Brain pericyte (primary cell): ENCODE results near the gene ARSJ.
A peak's percentile ranks its signal among the peaks of the same experiment; 100 is the strongest.
"Not testable (repeated sequence)": the region's sequence is repeated elsewhere in the genome, so short reads cannot be mapped to it uniquely, and the experiment has no call there.

Experiments
- DNase-seq: peaks from one replicate; pipeline ENCODE4 v3.0.0-alpha.2; 2012; ENCODE audit warnings: low read depth, low spot score

The ARSJ gene

DNA sequence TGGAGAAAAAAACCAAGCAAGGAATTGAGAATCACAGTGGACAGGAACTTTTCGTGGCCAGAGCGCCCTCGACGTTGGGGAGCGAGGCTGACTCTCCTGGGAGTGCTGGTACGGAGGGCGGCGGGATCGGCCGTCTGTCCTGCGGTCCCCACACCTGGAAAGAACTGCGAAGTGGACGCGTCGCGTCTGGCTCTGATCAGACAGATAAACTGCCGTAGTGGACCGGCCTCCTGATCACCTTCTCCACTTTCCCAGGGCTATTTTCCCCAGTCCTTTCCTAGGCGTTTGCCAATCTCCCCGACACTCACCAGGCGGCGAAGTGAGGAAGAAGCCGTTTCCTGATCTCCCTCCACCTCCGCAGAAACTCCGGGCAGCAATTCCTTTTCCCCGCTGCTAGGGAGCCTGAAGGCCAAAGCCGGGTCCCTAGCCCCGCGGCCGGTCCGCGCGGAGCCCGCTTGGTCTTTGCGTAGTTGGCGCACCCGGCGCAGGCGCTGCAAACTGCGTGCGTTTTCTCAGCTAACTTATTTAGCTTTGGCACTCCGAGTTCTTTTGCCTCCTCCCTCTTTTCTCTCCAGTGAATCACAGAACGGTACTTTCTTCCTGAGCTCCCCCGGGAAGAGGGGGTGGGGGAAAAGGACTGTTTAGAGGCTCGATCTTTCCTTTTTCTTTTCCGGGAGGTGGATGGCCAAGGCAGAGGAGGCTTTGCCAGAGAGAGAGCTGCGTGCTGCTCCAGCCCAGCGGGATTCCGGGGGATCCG, at the start of gene ARSJ:
TSS of gene ARSJ (minus strand) at position 500 of the 757 bp plus-strand sequence. CDS start 813 bp downstream, outside the sequence.
- no peak for DNase-seq

DNA sequence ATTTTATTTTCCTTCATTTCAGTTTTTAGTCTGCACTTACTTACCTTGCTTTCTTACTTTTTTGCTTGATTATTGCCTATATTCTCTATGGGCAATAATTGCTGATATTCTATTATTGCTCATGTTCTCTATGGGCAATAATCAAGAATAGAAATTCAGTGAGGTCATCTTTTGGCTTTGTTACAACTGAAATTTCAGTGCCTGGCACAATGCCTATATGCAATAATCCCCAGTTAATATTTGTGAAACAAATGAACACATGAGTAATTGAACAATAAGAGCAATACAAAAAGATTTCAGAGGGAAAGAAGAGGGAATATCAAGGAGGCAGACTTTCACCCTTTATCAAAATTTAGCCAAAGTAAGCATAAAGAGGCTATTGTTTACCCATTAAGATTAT, 48.6 kb upstream of the ARSJ start:
- DNase-seq: no peak

DNA sequence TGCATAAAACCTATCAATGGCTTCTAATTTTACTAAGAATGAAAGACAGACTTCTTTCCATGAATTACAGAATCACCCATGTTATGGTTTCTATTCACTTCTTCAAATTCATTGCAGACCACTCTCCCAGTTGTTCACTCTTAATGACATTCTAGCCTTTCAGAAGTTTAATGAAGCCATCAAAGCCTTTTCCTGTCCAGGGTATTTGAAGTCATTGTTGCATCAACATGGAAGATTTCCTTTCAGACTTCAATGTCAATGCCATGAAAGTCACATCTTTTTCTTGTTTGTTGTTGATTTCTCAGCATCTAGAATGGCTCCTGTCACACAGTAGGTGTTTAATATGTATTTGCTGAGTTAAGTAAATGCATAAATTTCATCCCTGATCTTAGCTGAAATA, 48.1 kb upstream of the ARSJ start:
- DNase-seq: no peak

DNA sequence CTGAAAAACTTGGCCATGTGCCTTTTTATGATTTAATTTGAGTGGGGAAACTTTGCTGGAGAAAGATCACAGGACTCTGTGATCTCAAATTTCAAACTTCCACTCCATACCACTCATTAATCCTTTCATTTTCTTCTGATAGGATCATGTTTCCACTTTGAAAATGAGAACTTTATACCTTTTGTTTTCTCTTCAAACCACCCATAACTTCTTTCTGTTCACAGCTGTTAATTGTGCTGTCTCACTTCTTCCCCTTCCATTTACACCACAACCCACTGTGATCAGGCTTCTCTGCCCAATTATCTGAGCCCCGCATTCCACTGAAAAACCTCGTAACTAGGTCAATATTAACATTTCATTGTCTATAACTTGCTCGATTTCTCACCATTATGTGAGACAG, 47.0 kb upstream of the ARSJ start:
- DNase-seq: no peak

DNA sequence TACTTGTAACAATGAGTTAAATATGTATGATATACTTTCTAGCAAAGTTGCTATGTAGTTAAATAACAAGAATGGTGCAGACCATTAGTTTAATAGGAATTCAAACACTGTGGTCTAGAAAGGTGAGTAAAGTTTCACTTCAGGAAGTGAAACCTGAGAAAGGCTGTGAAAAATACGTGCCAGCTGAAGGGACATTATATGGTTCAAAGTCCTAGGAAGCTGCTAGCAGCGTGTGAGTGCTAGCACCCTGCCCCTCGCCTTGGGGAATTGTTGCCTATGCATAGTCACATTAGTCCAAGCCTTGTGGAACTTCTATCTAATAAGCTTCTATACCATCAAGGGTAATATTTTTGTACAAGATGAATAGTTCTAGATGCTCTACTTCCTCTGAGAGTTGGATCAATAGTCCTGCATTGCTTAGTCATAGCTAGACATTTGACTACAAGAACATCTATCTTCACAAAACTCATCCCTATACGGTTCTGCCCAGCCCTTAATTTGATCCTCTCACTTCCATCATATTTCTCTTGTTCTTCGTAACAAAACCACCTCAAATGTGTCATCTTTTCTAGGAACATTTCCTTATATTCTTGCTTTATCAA, 45.8 kb upstream of the ARSJ start:
- DNase-seq: no peak

DNA sequence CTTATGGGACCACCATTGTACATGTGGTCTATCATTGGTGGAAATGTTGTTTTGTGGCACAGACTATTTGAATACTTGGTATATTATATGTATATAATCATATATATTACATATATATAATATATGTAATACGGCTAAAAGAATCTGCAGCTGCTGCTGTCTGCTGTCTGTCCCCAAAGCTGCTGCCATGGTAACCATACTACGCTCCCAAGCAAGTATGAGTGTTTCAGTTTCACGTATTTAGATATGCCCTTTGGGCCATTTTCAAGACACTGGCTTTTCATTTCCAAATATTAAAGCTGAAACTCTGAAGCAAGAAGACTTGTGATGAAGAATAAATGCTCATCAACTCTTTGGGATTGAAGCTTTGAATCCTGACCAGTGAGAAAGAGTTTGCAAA, 42.0 kb upstream of the ARSJ start:
- no peak for DNase-seq

DNA sequence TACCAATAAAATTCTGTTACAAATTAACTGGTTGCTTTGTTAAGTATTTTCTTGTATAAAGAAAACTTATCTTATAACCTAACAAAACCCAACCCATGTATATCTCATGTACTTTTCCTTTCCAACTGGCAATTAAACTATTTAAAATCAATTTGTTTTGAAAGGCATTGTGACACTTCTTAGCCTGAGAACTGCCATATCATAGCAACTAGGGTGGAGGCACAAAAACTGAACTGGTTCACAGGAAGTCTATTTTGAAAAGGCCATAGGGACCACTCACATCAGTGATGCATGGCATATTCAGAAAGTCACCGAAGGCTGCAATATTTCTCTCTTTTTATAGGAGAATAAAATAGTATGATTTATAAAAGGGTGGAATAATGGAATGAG, 40.5 kb upstream of the ARSJ start:
- DNase-seq: no peak

DNA sequence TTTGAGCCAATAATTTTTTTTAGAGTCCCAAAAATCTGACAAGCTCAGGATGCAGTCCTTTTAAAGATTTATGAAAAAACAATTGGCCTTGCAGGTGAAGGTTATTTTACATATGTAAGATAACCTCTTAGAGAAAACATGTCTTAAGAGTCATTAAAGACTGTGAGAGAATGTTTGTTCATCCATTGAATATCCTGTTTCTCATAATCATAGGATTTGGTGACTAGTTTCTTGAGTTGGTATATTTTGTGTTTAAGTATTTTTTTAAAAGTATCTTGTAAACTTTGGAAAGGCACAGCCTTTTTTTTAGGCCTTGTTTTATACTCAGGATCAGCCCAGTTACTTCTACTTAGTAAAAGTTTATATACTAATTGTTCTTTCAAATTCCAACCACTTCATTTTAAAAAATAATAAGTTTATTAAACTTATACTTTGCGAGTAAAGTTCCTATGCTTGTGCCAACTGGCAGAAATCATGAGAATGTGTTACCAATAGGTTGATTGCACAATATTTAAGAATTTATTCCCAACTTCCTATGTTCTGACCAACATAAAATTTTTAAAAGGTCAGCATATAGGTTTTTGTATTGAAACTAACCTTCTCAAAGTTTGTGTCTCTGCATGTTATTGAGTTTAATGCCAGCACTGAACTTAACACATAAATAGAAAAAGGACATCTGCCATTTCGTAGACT, 40.0 kb upstream of the ARSJ start:
- no peak for DNase-seq

DNA sequence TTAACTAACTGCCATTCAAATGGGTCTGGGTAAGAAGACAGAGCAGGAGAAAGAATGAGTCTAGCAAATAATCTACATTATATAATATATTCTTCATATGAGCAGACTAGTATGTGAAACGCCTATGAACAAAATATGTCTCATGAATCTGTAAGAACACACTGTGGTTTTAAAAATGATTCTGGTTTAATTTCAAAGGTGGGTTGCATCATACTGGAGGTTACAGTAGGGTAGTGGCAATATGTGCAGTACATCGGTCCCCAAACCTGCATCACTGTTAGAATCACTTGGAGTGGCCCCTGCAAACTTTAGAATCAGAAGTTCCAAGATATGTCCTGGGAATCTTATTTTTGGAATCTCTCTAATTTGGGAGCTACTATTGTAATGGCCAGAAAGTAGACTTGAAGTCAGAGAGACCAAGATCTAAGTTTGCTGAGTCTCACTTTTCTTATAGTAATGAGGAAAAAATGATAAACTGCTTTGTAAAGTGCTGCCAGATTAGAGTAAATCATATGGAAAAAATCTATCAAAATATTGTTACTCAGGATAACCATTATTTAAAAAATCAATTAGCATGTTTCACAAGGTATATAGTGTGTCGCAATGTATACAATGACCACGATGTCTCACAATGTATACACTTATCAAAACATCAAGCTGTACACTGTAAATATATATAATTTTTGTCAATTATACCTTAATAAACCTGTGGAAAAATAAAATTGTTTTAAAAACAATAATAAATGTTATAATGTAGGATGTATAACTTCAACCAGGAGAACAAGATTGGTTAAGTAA, 37.9 kb upstream of the ARSJ start:
- no peak for DNase-seq

DNA sequence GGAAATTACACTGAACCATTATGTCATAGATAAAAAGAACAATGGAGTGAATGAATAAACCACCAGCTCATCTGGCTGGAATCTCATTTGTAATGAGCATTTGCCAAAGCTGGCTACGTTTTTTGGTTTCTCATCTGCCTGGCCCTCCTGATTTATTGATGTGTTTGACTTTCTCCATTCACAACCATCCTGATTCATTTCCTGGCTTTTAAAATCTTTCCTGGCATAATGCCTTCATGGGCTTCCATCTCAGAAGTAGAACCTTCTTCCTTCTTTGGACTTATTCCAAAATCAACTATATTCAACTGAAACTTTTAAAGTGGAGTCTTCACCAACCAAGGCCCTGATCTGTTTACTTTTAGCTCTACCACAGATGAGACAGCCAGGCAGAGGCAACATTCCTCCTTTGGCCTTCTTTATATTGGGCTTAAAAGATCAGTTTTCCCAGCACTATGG, 36.0 kb upstream of the ARSJ start:
- DNase-seq: peak; percentile 79

DNA sequence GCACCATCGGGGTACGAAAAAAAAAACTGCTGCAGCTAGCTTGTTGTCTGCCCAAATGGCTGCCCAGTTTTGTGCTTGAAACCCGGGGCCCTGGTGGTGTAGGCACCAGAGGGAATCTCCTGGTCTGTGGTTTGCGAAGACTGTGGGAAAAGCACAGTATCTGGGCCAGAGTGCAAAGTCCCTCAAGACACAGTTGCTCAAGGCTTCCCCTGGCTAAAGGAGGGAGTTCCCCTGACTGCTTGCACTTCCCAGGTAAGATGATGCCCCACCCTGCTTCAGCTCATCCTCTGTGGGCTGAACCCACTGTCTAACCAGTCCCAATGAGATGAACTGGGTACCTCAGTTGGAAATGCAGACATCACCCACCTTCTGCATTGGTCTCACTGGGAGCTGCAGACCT, 33.8 kb upstream of the ARSJ start:
- not testable (repeated sequence) for DNase-seq

DNA sequence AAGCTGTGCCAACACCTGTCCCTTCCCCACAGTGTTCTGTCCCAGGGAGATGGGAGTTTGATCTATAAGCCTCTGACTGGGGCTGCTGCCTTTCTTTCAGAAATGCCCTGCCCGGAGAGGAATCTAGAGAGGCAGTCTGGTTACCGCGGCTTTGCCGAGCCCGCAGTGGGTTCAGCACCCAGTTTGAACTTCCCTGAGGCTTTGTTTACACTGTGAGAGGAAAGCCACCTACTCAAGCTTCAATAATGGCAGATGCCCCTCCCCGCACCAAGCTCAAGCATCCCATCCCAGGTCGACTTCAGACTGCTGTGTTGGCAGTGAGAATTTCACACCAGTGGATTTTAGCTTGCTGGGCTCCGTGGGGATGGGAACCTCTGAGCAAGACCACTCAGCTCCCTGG, 33.3 kb upstream of the ARSJ start:
- no peak for DNase-seq

DNA sequence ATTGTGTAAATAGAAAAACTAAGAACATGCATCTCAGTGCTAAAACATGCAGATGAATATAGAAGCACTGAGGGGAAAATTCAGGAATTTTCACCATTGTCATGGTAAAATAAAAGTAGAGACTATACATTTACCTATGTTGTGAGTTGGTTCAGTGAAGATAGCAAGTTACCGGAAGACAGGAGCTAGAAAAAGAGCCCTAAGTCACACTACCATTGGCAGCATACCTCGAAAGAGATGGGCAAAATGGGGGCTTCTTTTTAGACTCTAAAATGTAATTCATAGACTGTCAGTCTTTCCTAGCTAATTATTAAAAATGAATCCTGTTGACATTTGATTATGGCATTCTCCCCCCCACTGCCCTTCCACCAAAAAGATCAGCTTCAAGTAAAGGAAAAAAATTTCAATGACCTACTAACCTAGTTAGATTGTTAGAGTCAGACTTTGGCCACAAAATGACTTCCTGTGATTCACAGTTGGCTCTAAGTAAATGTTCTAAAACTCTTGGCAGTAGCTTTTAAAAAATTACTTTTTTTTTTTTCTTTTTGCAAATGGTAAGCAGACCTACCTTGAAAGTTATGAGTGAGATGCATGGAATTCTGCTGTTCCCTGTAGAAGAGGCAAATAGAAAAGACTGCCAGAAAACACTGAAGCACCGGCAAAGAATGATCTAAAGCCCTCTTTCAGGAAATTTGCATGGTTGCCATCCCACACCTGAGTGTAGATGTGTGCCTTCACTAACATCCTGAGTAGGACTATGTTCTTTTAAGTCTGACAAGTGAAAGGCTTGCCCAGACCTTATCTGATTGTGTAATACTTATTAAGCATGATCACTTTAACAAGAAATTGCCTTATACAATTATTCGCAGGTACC, 26.4 kb upstream of the ARSJ start:
- no peak for DNase-seq

DNA sequence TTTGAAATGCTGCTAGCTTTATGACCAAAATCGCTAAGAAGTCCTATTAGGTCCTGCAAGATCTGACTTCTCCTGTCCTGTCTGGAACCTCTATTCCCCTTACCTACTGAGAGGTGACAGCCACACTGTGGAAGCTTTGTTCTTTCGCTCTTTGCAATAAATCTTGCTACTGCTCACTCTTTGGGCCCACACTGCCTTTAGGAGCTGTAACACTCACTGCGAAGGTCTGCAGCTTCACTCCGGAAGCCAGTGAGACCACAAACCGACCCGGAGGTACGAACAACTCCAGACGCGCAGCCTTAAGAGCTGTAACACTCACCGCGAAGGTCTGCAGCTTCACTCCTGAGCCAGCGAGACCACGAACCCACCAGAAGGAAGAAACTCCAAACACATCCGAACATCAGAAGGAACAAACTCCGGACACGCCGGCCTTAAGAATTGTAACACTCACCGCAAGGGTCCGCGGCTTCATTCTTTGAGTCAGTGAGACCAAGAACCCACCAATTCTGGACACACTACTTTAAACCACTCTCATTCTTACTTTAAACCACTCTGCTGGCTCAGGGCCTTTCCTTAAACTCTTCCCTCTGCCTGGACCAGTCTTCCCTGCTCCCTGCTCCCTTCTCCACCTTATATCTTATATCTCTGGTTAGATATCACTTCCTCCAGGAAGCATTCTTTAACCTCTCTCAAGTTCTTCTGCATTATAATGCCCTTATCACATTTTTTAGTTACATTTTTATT, 25.2 kb upstream of the ARSJ start:
- not testable (repeated sequence) for DNase-seq

DNA sequence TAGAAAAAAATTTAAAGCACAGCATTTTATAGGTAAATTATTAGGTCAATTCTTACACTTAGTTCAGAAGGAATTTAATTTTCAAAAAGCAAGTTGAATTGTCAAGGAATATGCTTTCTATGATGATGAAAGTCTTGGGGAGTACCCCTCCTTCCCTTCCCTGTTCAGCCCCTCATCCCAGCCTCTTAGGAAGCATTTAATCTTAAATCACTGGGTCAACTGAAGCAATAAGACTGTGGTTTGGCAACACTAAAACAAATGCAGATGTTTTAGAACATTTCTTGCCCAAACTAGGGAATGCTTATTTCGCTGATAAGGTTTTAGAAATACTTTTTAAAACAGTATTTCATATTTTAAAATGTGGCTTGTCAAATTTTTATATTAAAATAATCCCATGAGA, 19.1 kb upstream of the ARSJ start:
- no peak for DNase-seq

DNA sequence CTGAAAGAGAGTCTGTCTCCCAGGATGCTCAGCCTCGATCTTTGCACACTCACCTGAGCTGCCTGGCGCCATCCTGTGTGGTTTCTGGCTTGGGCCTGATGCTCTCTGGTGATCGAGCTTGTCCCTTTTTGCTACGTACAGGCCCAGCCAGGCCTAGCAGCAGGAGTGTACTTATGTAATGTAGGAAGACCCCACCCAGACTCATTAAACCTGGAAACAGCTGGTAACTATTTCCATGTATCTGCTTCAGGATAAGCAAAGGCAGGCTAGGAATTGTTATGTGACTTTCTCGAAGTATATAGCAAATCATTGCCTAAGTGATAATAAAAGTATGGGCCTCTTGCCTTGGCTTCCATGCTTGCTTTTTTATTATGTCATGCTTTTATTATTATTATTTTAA, 18.6 kb upstream of the ARSJ start:
- no peak for DNase-seq

DNA sequence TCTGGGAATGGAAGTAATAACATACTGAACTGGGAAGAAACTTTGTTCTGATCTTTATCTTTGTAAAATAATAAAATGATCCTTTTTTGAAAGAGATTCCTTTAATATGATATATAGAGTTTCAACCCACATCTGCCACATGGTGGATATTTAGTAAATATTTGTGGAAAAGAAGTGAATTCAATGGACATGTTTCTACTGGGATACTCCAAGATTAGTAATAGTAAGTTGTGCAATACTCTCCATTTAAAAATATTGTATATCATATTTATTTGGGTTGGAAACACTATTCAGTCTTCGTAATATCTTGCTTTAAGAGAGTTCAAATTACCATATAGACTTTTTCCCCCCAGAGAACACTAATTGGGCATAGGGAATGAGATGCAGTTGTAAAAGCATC, 17.8 kb upstream of the ARSJ start:
- DNase-seq: no peak

DNA sequence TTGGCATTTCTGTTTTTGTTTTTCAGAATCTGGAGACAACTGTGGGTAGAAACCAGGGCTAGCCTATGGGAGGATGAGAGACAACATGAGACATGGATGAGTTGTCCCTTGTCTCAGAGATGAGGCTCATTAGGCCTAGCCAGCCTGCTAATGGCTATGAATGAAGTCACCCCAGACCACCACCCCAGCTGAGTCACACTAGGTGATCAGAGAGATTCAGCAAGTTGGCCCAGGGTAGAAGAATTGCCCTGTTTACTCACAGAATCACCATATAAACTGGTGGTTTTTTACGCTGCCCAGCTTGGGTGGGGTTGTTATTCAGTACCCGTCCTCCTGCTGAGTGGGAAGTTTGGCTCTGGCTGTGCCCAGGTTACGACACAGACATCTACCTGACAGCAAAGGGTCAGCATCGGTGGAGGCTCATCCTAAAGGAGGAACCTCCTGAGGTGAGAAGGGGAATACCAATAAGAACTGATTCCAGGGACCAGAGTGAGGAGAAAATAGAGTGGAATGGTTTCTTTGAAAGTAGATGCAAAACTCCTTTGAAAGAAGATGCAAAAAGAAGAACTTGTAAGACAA, 17.2 kb upstream of the ARSJ start:
- DNase-seq: no peak

DNA sequence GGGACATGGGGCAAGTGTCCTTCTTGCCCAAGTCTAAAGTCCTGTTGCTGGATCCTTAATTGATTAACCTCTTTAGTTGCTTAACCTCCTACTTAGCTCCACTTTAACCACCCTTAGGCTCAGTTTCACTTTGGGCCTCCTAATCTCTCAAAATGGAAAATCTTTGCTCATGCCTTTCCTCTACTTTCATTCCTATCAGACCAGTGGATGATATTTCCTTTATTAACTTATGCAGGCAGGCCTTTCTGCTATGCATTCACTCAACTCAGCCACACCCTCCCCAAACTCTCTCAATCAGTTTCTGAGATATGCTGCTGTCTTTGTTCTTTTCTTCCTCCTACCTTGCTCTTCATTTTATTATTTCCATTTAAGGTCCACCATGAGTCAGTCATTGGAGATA, 14.4 kb upstream of the ARSJ start:
- DNase-seq: no peak

DNA sequence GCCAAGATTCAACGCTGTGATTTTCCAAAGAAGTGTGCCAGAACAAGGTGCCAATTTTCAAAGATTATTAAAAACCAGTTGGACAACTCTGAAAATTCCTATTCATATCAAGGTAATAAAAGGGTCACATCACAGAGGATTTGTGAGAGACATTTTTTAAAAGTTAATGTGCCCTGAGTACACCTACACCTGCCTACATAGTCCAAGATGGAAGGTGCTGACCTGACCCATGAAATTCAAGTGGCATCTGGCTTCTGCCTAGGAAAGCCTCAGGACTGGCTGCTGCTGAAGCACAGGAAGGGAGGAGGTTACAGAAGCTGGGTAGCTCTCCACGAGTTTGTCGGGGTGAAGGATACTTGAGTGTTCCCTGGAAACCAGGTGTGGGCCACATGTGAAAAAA, 11.4 kb upstream of the ARSJ start:
- no peak for DNase-seq
